ENCODE data around the gene GPSM1.
"Not testable (repeated sequence)": the region's sequence is repeated elsewhere in the genome, so short reads cannot be mapped to it uniquely, and the experiment has no call there.

The GPSM1 gene

GRCh38 chr9:136314944-136315343 is 12.4 kb upstream of the GPSM1 start:
- peaks cover 20% of the 10 kb centered on the region for H3K27me3 ChIP-seq (replicated peaks; ENCODE audit: control insufficient read depth, insufficient read depth, low read length)
- H3K9me3 ChIP-seq (ENCODE audit: control insufficient read depth, low read length), result peaks cover 14% of the 10 kb centered on the region

GRCh38 chr9:136316271-136316751 is 11.0 kb upstream of the GPSM1 start:
- Histone ChIP-seq H3K36me3 (ENCODE audit: control insufficient read depth, insufficient read depth, low read length, severe bottlenecking) (no peaks in the 10 kb centered on the region), H3K9ac (ENCODE audit: low read length) (no peak overlapping the region), H3K27me3 (replicated peaks; ENCODE audit: control insufficient read depth, insufficient read depth, low read length) (peaks cover 8% of the 10 kb centered on the region), H3K4me3 (ENCODE audit: low read length) (no peak overlapping the region), H3K4me1 (ENCODE audit: control insufficient read depth, insufficient read depth, low read length) (no peaks in the 10 kb centered on the region), H3K9me3 (ENCODE audit: control insufficient read depth, low read length) (peaks cover 18% of the 10 kb centered on the region)
- DNase-seq (ENCODE audit: low read depth), result no peak

More at GRCh38 chr9:136314944-136315343, 12.4 kb upstream of the GPSM1 start:
- Histone ChIP-seq H3K36me3 (ENCODE audit: control insufficient read depth, insufficient read depth, low read length, severe bottlenecking) (no peaks in the 10 kb centered on the region), H3K4me3 (ENCODE audit: low read length) (no peak overlapping the region), H3K9ac (ENCODE audit: low read length) (no peak overlapping the region), H3K4me1 (ENCODE audit: control insufficient read depth, insufficient read depth, low read length) (no peaks in the 10 kb centered on the region)
- no peak for DNase-seq (ENCODE audit: low read depth)

- no peak for DNase-seq (ENCODE audit: low read depth)
Observed at GRCh38 chr9:136316896-136317676, 10.3 kb upstream of the GPSM1 start.

GRCh38 chr9:136317695-136318094 is 9.6 kb upstream of the GPSM1 start:
- DNase-seq (ENCODE audit: low read depth), result no peak
- Histone ChIP-seq H3K36me3 (ENCODE audit: control insufficient read depth, insufficient read depth, low read length, severe bottlenecking) (no peaks in the 10 kb centered on the region), H3K4me1 (ENCODE audit: control insufficient read depth, insufficient read depth, low read length) (no peaks in the 10 kb centered on the region), H3K9ac (ENCODE audit: low read length) (no peak overlapping the region), H3K27me3 (replicated peaks; ENCODE audit: control insufficient read depth, insufficient read depth, low read length) (peaks cover 3% of the 10 kb centered on the region), H3K4me3 (ENCODE audit: low read length) (no peak overlapping the region), H3K9me3 (ENCODE audit: control insufficient read depth, low read length) (peaks cover 19% of the 10 kb centered on the region)

More at GRCh38 chr9:136316896-136317676, 10.3 kb upstream of the GPSM1 start:
- Histone ChIP-seq H3K4me3 (ENCODE audit: low read length) (no peak overlapping the region), H3K27me3 (replicated peaks; ENCODE audit: control insufficient read depth, insufficient read depth, low read length) (peaks cover 5% of the 10 kb centered on the region), H3K9me3 (ENCODE audit: control insufficient read depth, low read length) (peaks cover 19% of the 10 kb centered on the region), H3K9ac (ENCODE audit: low read length) (no peak overlapping the region), H3K36me3 (ENCODE audit: control insufficient read depth, insufficient read depth, low read length, severe bottlenecking) (no peaks in the 10 kb centered on the region), H3K4me1 (ENCODE audit: control insufficient read depth, insufficient read depth, low read length) (no peaks in the 10 kb centered on the region)

- H3K27me3 ChIP-seq (replicated peaks; ENCODE audit: control insufficient read depth, insufficient read depth, low read length), result peaks cover 2% of the 10 kb centered on the region
- H3K9me3 ChIP-seq (ENCODE audit: control insufficient read depth, low read length), result peaks cover 19% of the 10 kb centered on the region
- DNase-seq (ENCODE audit: low read depth), result no peak
- no peak overlapping the region for H3K4me3 ChIP-seq (ENCODE audit: low read length)
- no peak overlapping the region for H3K9ac ChIP-seq (ENCODE audit: low read length)
- no peaks in the 10 kb centered on the region for H3K4me1 ChIP-seq (ENCODE audit: control insufficient read depth, insufficient read depth, low read length)
- no peaks in the 10 kb centered on the region for H3K36me3 ChIP-seq (ENCODE audit: control insufficient read depth, insufficient read depth, low read length, severe bottlenecking)
Observed at GRCh38 chr9:136318111-136318775, 9.1 kb upstream of the GPSM1 start.

GRCh38 chr9:136318776-136319241 is 8.5 kb upstream of the GPSM1 start:
- Histone ChIP-seq H3K9me3 (ENCODE audit: control insufficient read depth, low read length) (peaks cover 19% of the 10 kb centered on the region), H3K36me3 (ENCODE audit: control insufficient read depth, insufficient read depth, low read length, severe bottlenecking) (no peaks in the 10 kb centered on the region), H3K9ac (ENCODE audit: low read length) (no peak overlapping the region), H3K4me1 (ENCODE audit: control insufficient read depth, insufficient read depth, low read length) (no peaks in the 10 kb centered on the region), H3K27me3 (replicated peaks; ENCODE audit: control insufficient read depth, insufficient read depth, low read length) (no peaks in the 10 kb centered on the region), H3K4me3 (ENCODE audit: low read length) (no peak overlapping the region)
- no peak for DNase-seq (ENCODE audit: low read depth)

GRCh38 chr9:136319244-136319643 is 8.1 kb upstream of the GPSM1 start:
- not testable (repeated sequence) for H3K4me3 ChIP-seq (ENCODE audit: low read length)

GRCh38 chr9:136319955-136320354 is 7.4 kb upstream of the GPSM1 start:
- not testable (repeated sequence) for H3K36me3 ChIP-seq (ENCODE audit: control insufficient read depth, insufficient read depth, low read length, severe bottlenecking); H3K4me3 ChIP-seq (ENCODE audit: low read length); H3K4me1 ChIP-seq (ENCODE audit: control insufficient read depth, insufficient read depth, low read length); H3K27me3 ChIP-seq (replicated peaks; ENCODE audit: control insufficient read depth, insufficient read depth, low read length); DNase-seq (ENCODE audit: low read depth); H3K9ac ChIP-seq (ENCODE audit: low read length)
- H3K9me3 ChIP-seq (ENCODE audit: control insufficient read depth, low read length), result peaks cover 12% of the 10 kb centered on the region

More at GRCh38 chr9:136319244-136319643, 8.1 kb upstream of the GPSM1 start:
- peaks cover 19% of the 10 kb centered on the region for H3K9me3 ChIP-seq (ENCODE audit: control insufficient read depth, low read length)
- not testable (repeated sequence) for H3K27me3 ChIP-seq (replicated peaks; ENCODE audit: control insufficient read depth, insufficient read depth, low read length); H3K9ac ChIP-seq (ENCODE audit: low read length); H3K4me1 ChIP-seq (ENCODE audit: control insufficient read depth, insufficient read depth, low read length); DNase-seq (ENCODE audit: low read depth); H3K36me3 ChIP-seq (ENCODE audit: control insufficient read depth, insufficient read depth, low read length, severe bottlenecking)

- H3K4me3 ChIP-seq (ENCODE audit: low read length); H3K36me3 ChIP-seq (ENCODE audit: control insufficient read depth, insufficient read depth, low read length, severe bottlenecking); H3K27me3 ChIP-seq (replicated peaks; ENCODE audit: control insufficient read depth, insufficient read depth, low read length); H3K9ac ChIP-seq (ENCODE audit: low read length); H3K9me3 ChIP-seq (ENCODE audit: control insufficient read depth, low read length); H3K4me1 ChIP-seq (ENCODE audit: control insufficient read depth, insufficient read depth, low read length); DNase-seq (ENCODE audit: low read depth): not testable (repeated sequence)
Observed at GRCh38 chr9:136320972-136321371, 6.4 kb upstream of the GPSM1 start.

GRCh38 chr9:136321561-136321960 is 5.8 kb upstream of the GPSM1 start:
- Histone ChIP-seq H3K27me3 (replicated peaks; ENCODE audit: control insufficient read depth, insufficient read depth, low read length) (no peaks in the 10 kb centered on the region), H3K9ac (ENCODE audit: low read length) (no peak overlapping the region), H3K4me3 (ENCODE audit: low read length) (no peak overlapping the region), H3K4me1 (ENCODE audit: control insufficient read depth, insufficient read depth, low read length) (no peaks in the 10 kb centered on the region), H3K36me3 (ENCODE audit: control insufficient read depth, insufficient read depth, low read length, severe bottlenecking) (no peaks in the 10 kb centered on the region), H3K9me3 (ENCODE audit: control insufficient read depth, low read length) (peaks cover 5% of the 10 kb centered on the region)
- no peak for DNase-seq (ENCODE audit: low read depth)

GRCh38 chr9:136322756-136323330 is 4.5 kb upstream of the GPSM1 start:
- Histone ChIP-seq H3K4me1 (ENCODE audit: control insufficient read depth, insufficient read depth, low read length) (no peaks in the 10 kb centered on the region), H3K9ac (ENCODE audit: low read length) (no peak overlapping the region), H3K4me3 (ENCODE audit: low read length) (no peak overlapping the region), H3K9me3 (ENCODE audit: control insufficient read depth, low read length) (peaks cover 5% of the 10 kb centered on the region), H3K36me3 (ENCODE audit: control insufficient read depth, insufficient read depth, low read length, severe bottlenecking) (no peaks in the 10 kb centered on the region), H3K27me3 (replicated peaks; ENCODE audit: control insufficient read depth, insufficient read depth, low read length) (no peaks in the 10 kb centered on the region)
- no peak for DNase-seq (ENCODE audit: low read depth)

Data from adipocyte (in vitro differentiated cells).